Stimulated activated naive CD8-positive, alpha-beta T cell treated with anti-CD3 and anti-CD28 coated beads, Interleukin-15, Interleukin-2, amounts not matched to agents 100 ng/mL and 50 ng/mL, for 24 hours (primary cell): ENCODE results near the gene MLLT3.

ENCODE experiments used
- H3K27ac Mint-ChIP-seq: one replicate; pipeline ENCODE4 v1.8.0; 2021; ENCODE audit warnings: mild to moderate bottlenecking, mixed read lengths
- H3K27me3 Mint-ChIP-seq: one replicate; pipeline ENCODE4 v1.8.0; 2021; ENCODE audit warnings: mixed read lengths
- H3K36me3 Mint-ChIP-seq: one replicate; pipeline ENCODE4 v1.8.0; 2021; ENCODE audit warnings: low read depth, mixed read lengths
- H3K4me1 Mint-ChIP-seq: one replicate; pipeline ENCODE4 v1.8.0; 2021; ENCODE audit warnings: low read depth, mixed read lengths
- H3K4me3 Mint-ChIP-seq: one replicate; pipeline ENCODE4 v1.8.0; 2021; ENCODE audit warnings: mild to moderate bottlenecking, mixed read lengths
- H3K9me3 Mint-ChIP-seq: one replicate; pipeline ENCODE4 v1.8.0; 2021; ENCODE audit warnings: mixed read lengths

Gene MLLT3

DNA sequence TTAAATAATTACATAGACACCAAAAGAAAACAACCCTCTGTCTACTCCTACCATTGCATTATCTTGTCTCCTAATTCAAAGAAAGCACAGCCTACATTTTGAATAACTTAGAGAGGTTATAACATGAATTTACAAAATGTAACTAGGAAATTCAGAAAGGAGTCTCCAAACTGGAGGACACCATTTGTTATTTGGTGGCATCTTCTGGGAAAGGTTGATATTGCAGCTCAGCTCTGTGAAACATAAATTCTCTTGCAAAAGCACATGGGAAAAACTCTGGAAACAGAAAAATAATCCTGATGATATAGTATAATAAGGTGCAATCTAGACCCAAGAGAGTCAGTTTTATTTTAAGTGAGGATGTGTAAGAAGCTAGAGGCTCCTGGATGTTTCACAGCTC, 215.3 kb downstream of the MLLT3 start:
- peaks cover 40% of the 10 kb centered on the region for H3K4me1 Mint-ChIP-seq
- no peaks in the 10 kb centered on the region for H3K9me3 Mint-ChIP-seq
- H3K27ac Mint-ChIP-seq = no peak overlapping the region
- no peak overlapping the region for H3K4me3 Mint-ChIP-seq
- H3K36me3 Mint-ChIP-seq = peaks cover 18% of the 10 kb centered on the region
- H3K27me3 Mint-ChIP-seq = no peaks in the 10 kb centered on the region

DNA sequence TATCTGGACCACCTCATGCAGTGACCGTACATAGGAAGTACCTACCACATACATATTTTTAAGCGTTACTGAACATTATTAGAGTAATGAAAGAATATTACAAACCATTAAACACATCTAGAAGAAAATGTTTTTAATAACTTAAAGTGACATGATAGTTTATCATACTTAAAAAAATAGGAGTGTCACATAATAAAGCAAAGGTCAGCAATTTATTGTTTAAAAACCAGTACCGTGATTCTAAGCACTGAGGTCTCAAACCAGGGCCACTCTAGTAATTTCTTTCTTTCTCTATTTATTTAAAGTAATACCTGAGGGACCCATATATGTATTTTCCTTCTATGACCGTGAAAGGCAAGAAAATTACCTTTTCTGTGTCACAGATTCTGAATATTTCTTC, 216.0 kb downstream of the MLLT3 start:
- peaks cover 43% of the 10 kb centered on the region for H3K4me1 Mint-ChIP-seq
- H3K36me3 Mint-ChIP-seq = peaks cover 22% of the 10 kb centered on the region
- H3K9me3 Mint-ChIP-seq = no peaks in the 10 kb centered on the region
- H3K27me3 Mint-ChIP-seq = no peaks in the 10 kb centered on the region
- H3K27ac Mint-ChIP-seq = no peak overlapping the region
- H3K4me3 Mint-ChIP-seq = no peak overlapping the region

DNA sequence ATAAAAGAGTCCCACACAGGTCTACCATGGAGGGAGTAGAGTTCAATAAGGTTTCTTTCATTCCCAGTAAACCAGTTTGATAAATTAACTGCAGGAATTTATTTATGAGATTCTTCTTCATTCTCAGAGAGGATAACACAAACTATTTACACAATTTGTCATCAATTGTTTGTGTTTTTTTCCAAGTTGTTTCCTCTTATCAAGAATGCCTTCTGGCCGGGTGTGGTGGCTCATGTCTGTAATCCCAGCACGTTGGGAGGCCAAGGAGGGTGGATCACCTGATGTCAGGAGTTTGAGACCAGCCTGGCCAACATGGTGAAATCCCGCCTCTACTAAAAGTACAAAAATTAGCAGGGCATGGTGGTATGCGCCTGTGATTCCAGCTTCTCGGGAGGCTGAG, 216.7 kb downstream of the MLLT3 start:
- peaks cover 41% of the 10 kb centered on the region for H3K4me1 Mint-ChIP-seq
- H3K36me3 Mint-ChIP-seq = peaks cover 20% of the 10 kb centered on the region
- no peak overlapping the region for H3K27ac Mint-ChIP-seq
- no peak overlapping the region for H3K4me3 Mint-ChIP-seq
- no peaks in the 10 kb centered on the region for H3K9me3 Mint-ChIP-seq
- H3K27me3 Mint-ChIP-seq = no peaks in the 10 kb centered on the region

DNA sequence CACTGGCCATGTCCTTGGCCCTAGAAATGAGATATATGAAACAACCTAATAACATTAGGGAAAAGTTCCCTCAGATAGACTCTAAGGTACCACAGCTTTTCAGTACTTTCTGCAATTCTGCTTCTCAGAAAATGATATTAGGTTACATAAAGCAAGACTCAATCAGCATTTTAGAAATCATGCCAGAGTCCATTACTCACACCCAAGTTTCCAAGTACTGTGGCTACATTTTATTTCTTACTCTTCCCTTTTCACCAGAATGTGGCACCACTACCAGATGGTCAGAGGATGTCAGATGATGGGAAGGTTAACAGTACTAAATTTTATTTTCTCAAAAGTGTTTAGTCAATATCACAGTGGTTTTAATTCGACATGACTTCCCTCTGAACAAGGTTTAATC, 217.2 kb downstream of the MLLT3 start:
- H3K4me3 Mint-ChIP-seq = no peak overlapping the region
- no peaks in the 10 kb centered on the region for H3K9me3 Mint-ChIP-seq
- H3K27me3 Mint-ChIP-seq = no peaks in the 10 kb centered on the region
- peaks cover 15% of the 10 kb centered on the region for H3K36me3 Mint-ChIP-seq
- H3K4me1 Mint-ChIP-seq = peaks cover 36% of the 10 kb centered on the region
- H3K27ac Mint-ChIP-seq = no peak overlapping the region

DNA sequence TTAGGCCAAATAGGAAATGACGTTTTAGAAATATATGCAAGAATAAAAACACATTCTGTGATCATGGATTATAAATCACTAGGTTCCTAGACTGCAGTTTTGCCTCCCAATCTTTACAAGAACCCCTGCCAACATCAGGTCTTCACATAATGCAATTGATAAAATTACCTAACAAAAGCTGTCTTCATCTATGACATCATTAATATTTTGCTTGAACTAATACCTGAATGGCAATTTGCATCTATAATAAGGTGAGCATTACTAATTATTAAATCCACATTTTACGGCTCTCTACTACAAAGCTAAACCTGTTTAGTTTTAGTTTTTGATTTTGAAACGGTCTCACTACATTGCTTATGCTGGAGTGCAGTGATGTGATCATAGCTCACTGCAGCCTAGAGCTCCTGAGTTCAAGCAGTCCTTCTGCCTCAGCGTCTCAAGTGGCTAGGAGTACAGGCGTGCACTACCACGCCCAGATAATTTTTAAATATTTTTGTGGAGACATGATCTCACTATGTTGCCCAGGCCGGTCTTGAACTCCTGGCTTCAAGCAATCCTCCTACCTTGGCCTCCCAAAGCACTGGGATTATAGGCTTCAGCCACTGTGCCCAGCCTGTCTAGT, 218.0 kb downstream of the MLLT3 start:
- H3K36me3 Mint-ChIP-seq = peaks cover 15% of the 10 kb centered on the region
- no peak overlapping the region for H3K27ac Mint-ChIP-seq
- no peaks in the 10 kb centered on the region for H3K27me3 Mint-ChIP-seq
- no peak overlapping the region for H3K4me3 Mint-ChIP-seq
- H3K4me1 Mint-ChIP-seq = peaks cover 36% of the 10 kb centered on the region
- H3K9me3 Mint-ChIP-seq = no peaks in the 10 kb centered on the region

DNA sequence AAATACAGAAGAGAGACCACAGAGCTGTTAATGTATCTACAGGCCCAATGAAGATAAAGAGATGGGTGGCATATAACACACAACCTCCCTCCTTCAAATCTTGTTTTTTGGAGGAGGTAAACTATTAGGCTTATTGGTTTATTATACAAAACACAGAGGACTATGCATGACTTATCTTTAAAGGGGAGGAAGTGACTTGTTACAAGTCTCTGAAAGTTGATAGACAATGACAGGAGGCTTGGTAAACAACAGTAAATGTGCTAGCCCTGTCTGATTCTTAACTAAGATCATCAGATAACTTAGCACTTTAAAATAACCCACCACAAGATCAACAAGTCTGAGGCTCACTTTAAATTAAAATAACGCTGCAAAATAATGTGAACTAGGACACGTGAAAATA, 219.0 kb downstream of the MLLT3 start:
- Mint-ChIP-seq H3K27ac (no peak overlapping the region), H3K4me1 (peaks cover 36% of the 10 kb centered on the region), H3K4me3 (no peak overlapping the region)

DNA sequence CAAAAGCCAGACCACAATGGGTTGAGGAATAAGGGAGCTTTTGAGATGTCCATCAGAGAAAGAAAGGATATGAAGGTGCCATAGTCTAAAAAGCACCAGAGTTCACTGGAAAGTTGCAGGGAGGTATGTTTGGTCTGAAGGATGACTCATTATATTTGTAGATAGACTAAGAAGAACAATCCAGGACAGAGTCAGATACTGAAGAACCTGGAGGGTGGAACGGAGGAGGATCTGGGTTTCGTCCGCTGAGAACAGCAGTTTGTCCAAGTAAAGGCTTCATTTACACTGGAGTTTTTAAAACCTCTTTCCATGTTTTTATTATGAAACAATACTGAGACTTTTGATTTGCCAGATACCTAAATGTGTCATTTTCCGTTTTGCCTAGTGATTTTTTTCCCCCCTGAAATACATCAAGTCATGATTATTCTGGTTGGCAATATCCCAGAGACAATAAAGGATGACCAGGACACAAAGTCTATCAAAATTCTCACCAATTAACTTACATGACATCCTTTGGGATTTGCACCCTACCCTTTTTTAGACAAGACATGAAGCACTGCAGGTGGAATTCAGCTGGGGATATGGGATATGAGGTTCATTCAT, 219.9 kb downstream of the MLLT3 start:
- Mint-ChIP-seq H3K9me3 (no peaks in the 10 kb centered on the region), H3K36me3 (peaks cover 15% of the 10 kb centered on the region), H3K4me3 (no peak overlapping the region), H3K27ac (no peak overlapping the region), H3K4me1 (peaks cover 45% of the 10 kb centered on the region), H3K27me3 (no peaks in the 10 kb centered on the region)

More for the DNA sequence above, 219.0 kb downstream of the MLLT3 start:
- Mint-ChIP-seq H3K27me3 (no peaks in the 10 kb centered on the region), H3K36me3 (peaks cover 15% of the 10 kb centered on the region), H3K9me3 (no peaks in the 10 kb centered on the region)

DNA sequence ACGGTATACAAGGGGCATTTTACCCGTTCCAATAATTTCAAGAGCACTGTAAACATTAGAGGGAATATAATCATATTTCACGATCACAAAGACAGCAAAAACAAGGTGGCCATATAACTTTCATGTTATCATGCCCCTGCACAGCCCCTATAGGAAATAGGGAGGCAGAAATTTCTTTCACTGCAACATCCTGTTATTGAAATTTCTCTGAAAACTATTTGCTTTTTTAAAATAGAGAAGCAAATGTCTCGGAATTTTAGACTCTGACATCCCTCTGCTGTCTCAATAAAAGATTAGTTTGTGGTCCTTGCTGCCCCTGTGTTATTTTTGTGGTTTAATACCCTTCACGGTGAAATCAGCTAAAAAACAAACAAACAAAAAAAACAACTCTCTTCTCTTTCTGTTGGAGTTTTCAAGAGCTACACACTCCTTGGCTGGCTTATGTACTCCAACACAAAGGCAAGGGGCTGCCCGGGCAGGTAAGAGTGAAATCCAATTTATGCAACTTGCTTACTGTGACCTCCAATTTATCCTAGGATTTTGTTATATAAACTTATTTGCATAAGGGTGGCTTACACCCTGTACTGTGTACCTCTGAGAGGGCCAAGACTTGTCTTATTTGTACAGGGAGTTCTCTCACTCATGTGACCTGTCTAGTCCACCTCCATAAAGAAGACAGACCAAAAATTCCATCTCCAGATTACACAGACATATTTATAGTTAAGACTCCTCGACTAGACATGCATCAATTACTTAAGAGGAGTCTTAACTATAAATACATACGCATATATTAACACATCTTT, 223.6 kb downstream of the MLLT3 start:
- H3K27ac Mint-ChIP-seq = peak overlapping the region; percentile 8
- no peaks in the 10 kb centered on the region for H3K9me3 Mint-ChIP-seq
- peaks cover 66% of the 10 kb centered on the region for H3K4me1 Mint-ChIP-seq
- no peaks in the 10 kb centered on the region for H3K27me3 Mint-ChIP-seq
- H3K4me3 Mint-ChIP-seq = no peak overlapping the region
- H3K36me3 Mint-ChIP-seq = peaks cover 9% of the 10 kb centered on the region

DNA sequence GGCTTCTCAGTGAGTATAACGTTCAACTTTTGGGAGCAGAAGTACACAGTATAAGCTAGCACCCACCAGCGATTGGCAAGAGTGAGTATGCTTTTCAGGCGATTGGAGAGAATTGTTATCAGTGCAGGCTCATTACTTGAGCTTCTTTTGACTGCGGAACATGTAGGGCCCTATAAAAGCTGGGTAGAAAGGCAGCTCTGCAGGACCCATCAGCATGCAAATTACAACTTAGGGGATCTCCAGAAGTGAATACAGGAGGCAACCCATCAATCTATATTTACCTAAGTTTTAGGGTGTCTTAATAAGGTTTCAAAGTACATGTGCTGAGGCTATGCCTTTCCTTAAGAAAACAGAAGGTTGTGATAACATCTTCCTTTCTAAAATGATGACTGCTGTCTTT, 225.0 kb downstream of the MLLT3 start:
- Mint-ChIP-seq H3K9me3 (no peaks in the 10 kb centered on the region), H3K4me3 (peak overlapping the region; percentile 6), H3K27ac (no peak overlapping the region), H3K27me3 (no peaks in the 10 kb centered on the region), H3K36me3 (peaks cover 9% of the 10 kb centered on the region), H3K4me1 (peaks cover 54% of the 10 kb centered on the region)

DNA sequence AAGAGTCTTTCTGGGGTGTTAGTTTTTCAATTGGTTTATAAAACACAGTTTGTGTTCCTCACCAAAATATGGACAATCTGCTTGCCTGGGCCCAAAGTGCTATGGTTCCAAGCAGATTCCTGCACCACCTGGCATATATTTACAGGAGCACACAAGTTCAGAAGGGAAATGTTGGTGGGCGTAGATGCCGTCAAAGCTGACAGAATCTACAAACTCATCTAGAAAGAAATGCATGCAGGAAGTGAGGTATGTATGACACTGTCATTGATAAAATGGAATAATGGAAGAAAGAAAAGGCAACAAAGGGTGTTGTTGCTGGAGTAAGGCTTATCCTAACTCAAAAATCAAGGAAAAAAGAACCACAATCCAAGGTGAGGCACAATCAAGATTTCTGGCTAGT, 225.8 kb downstream of the MLLT3 start:
- no peak overlapping the region for H3K27ac Mint-ChIP-seq
- H3K9me3 Mint-ChIP-seq = no peaks in the 10 kb centered on the region
- peaks cover 6% of the 10 kb centered on the region for H3K36me3 Mint-ChIP-seq
- H3K27me3 Mint-ChIP-seq = no peaks in the 10 kb centered on the region
- no peak overlapping the region for H3K4me3 Mint-ChIP-seq
- H3K4me1 Mint-ChIP-seq = peaks cover 48% of the 10 kb centered on the region

DNA sequence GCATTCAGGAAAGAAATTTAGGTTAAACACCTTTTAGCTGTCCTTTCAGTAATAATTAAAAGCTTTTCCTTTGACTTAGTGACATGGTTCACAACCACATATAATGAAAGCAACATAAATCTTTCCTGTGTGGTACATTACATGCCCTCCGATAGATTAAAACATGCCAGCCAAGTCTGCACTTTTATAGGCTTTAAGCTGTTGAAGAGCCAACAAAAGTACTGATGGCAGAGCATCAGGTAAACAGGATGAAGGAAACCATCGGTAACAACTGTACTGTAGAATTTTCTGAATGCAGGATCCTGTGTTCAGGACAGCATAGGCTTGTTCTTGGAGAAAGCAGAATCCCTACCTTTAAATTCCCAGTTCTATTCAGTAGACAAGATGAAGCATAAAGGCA, 226.6 kb downstream of the MLLT3 start:
- peaks cover 3% of the 10 kb centered on the region for H3K36me3 Mint-ChIP-seq
- no peak overlapping the region for H3K27ac Mint-ChIP-seq

DNA sequence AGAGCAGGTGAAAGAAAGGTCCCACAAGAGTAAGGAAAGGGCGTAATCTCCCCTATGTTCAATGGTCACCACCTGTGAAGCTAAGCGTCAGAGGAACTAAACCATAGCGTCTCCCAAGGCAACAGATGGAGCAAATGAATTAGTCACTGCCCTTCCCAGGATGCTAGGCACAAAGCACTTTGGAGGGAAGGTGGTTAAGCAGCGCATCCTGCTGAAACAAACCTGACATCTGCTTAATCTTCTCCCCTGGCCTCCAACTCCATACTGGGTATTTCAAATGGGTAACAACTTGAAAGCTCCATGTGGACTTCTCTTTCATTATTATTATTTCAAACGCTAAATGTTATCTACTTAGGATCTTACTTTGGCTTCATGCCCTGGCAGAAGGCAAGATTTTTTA, 227.3 kb downstream of the MLLT3 start:
- Mint-ChIP-seq H3K4me3 (no peak overlapping the region), H3K4me1 (peaks cover 46% of the 10 kb centered on the region), H3K27me3 (no peaks in the 10 kb centered on the region), H3K36me3 (peaks cover 10% of the 10 kb centered on the region), H3K9me3 (no peaks in the 10 kb centered on the region), H3K27ac (no peak overlapping the region)

More for the DNA sequence above, 226.6 kb downstream of the MLLT3 start:
- Mint-ChIP-seq H3K27me3 (no peaks in the 10 kb centered on the region), H3K4me1 (peaks cover 48% of the 10 kb centered on the region), H3K9me3 (no peaks in the 10 kb centered on the region), H3K4me3 (no peak overlapping the region)

DNA sequence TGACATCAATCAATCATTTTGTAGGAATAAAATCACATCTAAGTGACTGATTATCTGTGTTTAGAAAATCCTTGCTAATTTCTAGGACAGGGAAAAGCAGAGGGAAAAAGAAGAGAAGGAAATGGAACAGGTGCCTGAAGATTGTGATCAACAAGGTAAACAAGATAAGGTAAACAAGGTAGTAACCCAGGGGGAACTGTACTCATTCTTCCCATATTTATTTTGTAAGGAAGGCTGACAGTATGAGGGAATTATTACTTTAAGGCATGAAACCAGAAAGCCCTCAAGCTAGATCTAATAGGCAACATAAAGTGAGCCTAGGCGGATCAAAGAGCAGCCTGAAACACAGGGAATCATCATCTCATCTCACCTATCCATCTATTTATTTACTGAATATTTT, 231.1 kb downstream of the MLLT3 start:
- H3K27me3 Mint-ChIP-seq = no peaks in the 10 kb centered on the region
- H3K27ac Mint-ChIP-seq = no peak overlapping the region
- peaks cover 33% of the 10 kb centered on the region for H3K36me3 Mint-ChIP-seq
- H3K4me3 Mint-ChIP-seq = no peak overlapping the region
- H3K9me3 Mint-ChIP-seq = peaks cover 3% of the 10 kb centered on the region
- H3K4me1 Mint-ChIP-seq = peaks cover 9% of the 10 kb centered on the region

DNA sequence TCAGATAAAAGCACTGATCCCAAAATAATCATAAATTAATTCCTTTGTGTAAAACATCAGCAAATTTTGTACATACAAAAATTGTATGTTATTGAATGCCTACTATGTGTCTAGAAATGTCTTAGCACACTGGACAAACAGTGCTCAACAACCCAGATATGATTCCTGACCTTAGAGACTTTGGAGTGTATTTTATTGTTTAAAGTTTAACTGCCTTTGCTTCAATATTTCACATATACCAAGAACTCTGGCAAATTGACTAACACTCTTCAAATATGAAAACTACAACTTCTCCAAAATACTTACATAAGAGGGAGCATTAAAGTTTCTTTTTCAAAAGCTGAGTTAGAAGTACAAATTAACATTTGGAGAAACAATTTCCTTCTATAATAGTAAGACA, 231.9 kb downstream of the MLLT3 start:
- H3K4me1 Mint-ChIP-seq = peaks cover under 1% of the 10 kb centered on the region
- H3K27ac Mint-ChIP-seq = no peak overlapping the region
- H3K9me3 Mint-ChIP-seq = peaks cover 3% of the 10 kb centered on the region
- no peak overlapping the region for H3K4me3 Mint-ChIP-seq
- H3K36me3 Mint-ChIP-seq = peaks cover 38% of the 10 kb centered on the region
- H3K27me3 Mint-ChIP-seq = no peaks in the 10 kb centered on the region

DNA sequence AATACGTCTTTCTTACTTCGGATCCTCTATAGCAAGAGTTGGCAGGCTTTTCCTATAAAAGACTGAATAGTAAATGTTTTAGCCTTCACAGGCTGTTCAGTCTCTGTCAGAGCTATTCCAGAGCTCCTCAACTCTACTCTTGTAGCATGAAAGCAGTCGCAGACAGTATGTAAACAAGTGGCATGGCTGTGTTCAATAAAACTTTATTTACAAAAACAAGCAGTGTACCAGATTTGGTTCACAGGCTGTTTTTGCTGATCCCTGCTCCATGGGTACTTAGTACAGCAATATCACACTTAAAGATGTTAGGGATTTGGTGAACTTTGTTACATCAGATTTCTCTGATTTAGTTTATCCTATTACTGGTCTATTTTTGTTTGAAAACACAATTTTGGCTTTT, 235.2 kb downstream of the MLLT3 start:
- Mint-ChIP-seq H3K4me3 (no peak overlapping the region), H3K9me3 (peaks cover 3% of the 10 kb centered on the region), H3K36me3 (peaks cover 36% of the 10 kb centered on the region), H3K27me3 (no peaks in the 10 kb centered on the region), H3K27ac (no peak overlapping the region), H3K4me1 (peaks cover 21% of the 10 kb centered on the region)
